GM18520 (cell line): ENCODE measurements around the gene PRPF38B.

Experiments used
- ATAC-seq: cut with Tn5 transposase; IDR thresholded peaks from one replicate; pipeline ENCODE4 v1.9.1; 2021; ENCODE audit not compliant: unreplicated experiment

PRPF38B gene

GRCh38 chr1:108716437-108717230 lies 24.5 kb downstream of the PRPF38B start:
- no peak for ATAC-seq

- no peak for ATAC-seq
These were observed 25.7 kb downstream of the PRPF38B start for GRCh38 chr1:108717774-108718316.

GRCh38 chr1:108718927-108719655 lies 27.0 kb downstream of the PRPF38B start:
- no peak for ATAC-seq

GRCh38 chr1:108719656-108720435 lies 27.7 kb downstream of the PRPF38B start:
- no peak for ATAC-seq

GRCh38 chr1:108722292-108722691 lies 30.2 kb downstream of the PRPF38B start:
- no peak for ATAC-seq

- ATAC-seq = no peak
These were observed 33.8 kb downstream of the PRPF38B start for GRCh38 chr1:108725906-108726305.

GRCh38 chr1:108728327-108728923 lies 36.3 kb downstream of the PRPF38B start:
- no peak for ATAC-seq

- no peak for ATAC-seq
These were observed 37.4 kb downstream of the PRPF38B start for GRCh38 chr1:108729481-108729880.

GRCh38 chr1:108732398-108732797 lies 40.3 kb downstream of the PRPF38B start:
- no peak for ATAC-seq

- ATAC-seq = no peak
These were observed 42.2 kb downstream of the PRPF38B start for GRCh38 chr1:108734171-108734865.

GRCh38 chr1:108742253-108742652 lies 50.1 kb downstream of the PRPF38B start:
- ATAC-seq = no peak

GRCh38 chr1:108745980-108746381 lies 53.9 kb downstream of the PRPF38B start:
- no peak for ATAC-seq

GRCh38 chr1:108746382-108747170 lies 54.5 kb downstream of the PRPF38B start, which contains the start of gene STXBP3:
Gene STXBP3, plus strand, starts transcription at chr1:108746674. Its CDS starts 64 bp downstream, at chr1:108746738.
- peak; percentile 81 for ATAC-seq

GRCh38 chr1:108747171-108747850 lies 55.2 kb downstream of the PRPF38B start:
- no peak for ATAC-seq

- ATAC-seq = no peak
These were observed 55.8 kb downstream of the PRPF38B start for GRCh38 chr1:108747898-108748297.

- ATAC-seq = no peak
These were observed 57.0 kb downstream of the PRPF38B start for GRCh38 chr1:108749081-108749480.

- ATAC-seq = no peak
These were observed 58.5 kb downstream of the PRPF38B start for GRCh38 chr1:108750476-108751181.
